GM13976 (cell line): ENCODE results near the gene HS1BP3.
A peak's percentile ranks its signal among the peaks of the same experiment; 100 is the strongest.

Source experiments
- DNase-seq: peaks from one replicate; pipeline ENCODE4 v3.0.0; 2012; ENCODE audit warnings: low spot score
- CTCF ChIP-seq: IDR thresholded peaks from 2 replicates; pipeline ENCODE4 v1.5.1; 2012; ENCODE audit warnings: borderline replicate concordance, mild to moderate bottlenecking; ENCODE audit not compliant: insufficient read depth; ENCODE audit errors: extremely low read depth, missing control alignments, control extremely low read depth
- in situ Hi-C: fragments of 300-500 bp; cut with MboI; formaldehyde crosslinking; loops from one replicate; pipeline ENCODE4 v1.12.0; 2022; ENCODE audit warnings: low sequenced_read_pairs, mixed read lengths, inconsistent platforms; ENCODE audit not compliant: unreplicated experiment

The HS1BP3 gene

GRCh38 chr2:20637147-20637546 lies 13.8 kb downstream of the HS1BP3 start:
- no peak for TF ChIP-seq CTCF
- DNase-seq, result no peak
- in situ Hi-C loops, result loop anchor here (25.0 kb wide), 2 partner anchors 400 to 500 kb away; partner anchors contain the start of gene SDC1

GRCh38 chr2:20635675-20636584 lies 15.0 kb downstream of the HS1BP3 start:
- in situ Hi-C loops, result loop anchor here (25.0 kb wide), 2 partner anchors 399 to 499 kb away; partner anchors contain the start of gene SDC1
- peak; percentile 83 for TF ChIP-seq CTCF
- peak; percentile 87 for DNase-seq

- no peak for TF ChIP-seq CTCF
- in situ Hi-C loops, result loop anchor here (25.0 kb wide), 2 partner anchors 398 to 498 kb away; partner anchors contain the start of gene SDC1
Observed at GRCh38 chr2:20635113-20635510, 15.8 kb downstream of the HS1BP3 start.

GRCh38 chr2:20634507-20635112 lies 16.3 kb downstream of the HS1BP3 start:
- in situ Hi-C loops, result loop anchor here (25.0 kb wide), 2 partner anchors 397 to 497 kb away; partner anchors contain the start of gene SDC1
- no peak for TF ChIP-seq CTCF
- DNase-seq, result no peak

More at GRCh38 chr2:20635113-20635510, 15.8 kb downstream of the HS1BP3 start:
- DNase-seq, result no peak

GRCh38 chr2:20633794-20634506 lies 16.9 kb downstream of the HS1BP3 start:
- DNase-seq, result peak; percentile 68
- in situ Hi-C loops, result loop anchor here (25.0 kb wide), 2 partner anchors 397 to 497 kb away; partner anchors contain the start of gene SDC1
- no peak for TF ChIP-seq CTCF

GRCh38 chr2:20633001-20633400 lies 17.9 kb downstream of the HS1BP3 start:
- in situ Hi-C loops, result loop anchor here (25.0 kb wide), 2 partner anchors 396 to 496 kb away; partner anchors contain the start of gene SDC1
- DNase-seq, result no peak
- no peak for TF ChIP-seq CTCF
